Adrenal gland (tissue), 12 donors: ENCODE data around the gene ZMYM2. TPM values are rescaled to one million over a fixed set of nuclear protein-coding genes. Genes with fewer than 3 reads are reported as not detected.

ENCODE experiments used
- DNase-seq, 7 donors: peaks; one replicate each; pipeline ENCODE4 v3.0.0-alpha.2; 2019 to 2020
- H3K27ac ChIP-seq, 5 donors: fragments of 200-600 bp; sonication (generic) in 4 of 5; 1 replicate in 3 of 5; 2 replicates in 2 of 5; pipeline versions ENCODE4 v1.5.1 to v1.8.0; 2016 to 2020; ENCODE audit warnings: mild to moderate bottlenecking in 1 of 5
- H3K27me3 ChIP-seq: fragments of 200-600 bp; 2 replicates; pipeline ENCODE4 v1.8.0; 2021
- H3K36me3 ChIP-seq, 2 donors: fragments of 200-600 bp; replicated peaks in 1 of 2; 1 replicate in 1 of 2; 2 replicates in 1 of 2; pipeline versions ENCODE4 v1.5.1 to v1.8.0; 2018 to 2022
- H3K4me1 ChIP-seq, 2 donors: fragments of 200-600 bp; replicated peaks in 1 of 2; 1 replicate in 1 of 2; 2 replicates in 1 of 2; pipeline versions ENCODE4 v1.5.1 to v1.8.0; 2018 to 2021
- H3K4me3 ChIP-seq, 4 donors: fragments of 200-600 bp; sonication (generic) in 3 of 4; one replicate each; pipeline ENCODE4 v1.5.1; 2016 to 2018
- H3K9me3 ChIP-seq, 3 donors: fragments of 200-600 bp; sonication (generic) in 1 of 3; replicated peaks in 1 of 3; 1 replicate in 2 of 3; 2 replicates in 1 of 3; pipeline versions ENCODE4 v1.5.1 to v1.8.0; 2016 to 2021
- POLR2A ChIP-seq, 2 donors: fragments of 450-650 bp; IDR thresholded peaks; one replicate each; pipeline ENCODE4 v1.6.1; 2017; ENCODE audit warnings: antibody characterized with exemption in 2 of 2, mild to moderate bottlenecking in 2 of 2, moderate library complexity in 1 of 2
- WGBS, 4 donors: extraction: QIAGEN DNeasy Blood & Tissue Kit in 2 of 4; methylation state at CpG; one replicate each; pipeline versions ENCODE4 v1.1.5 to v1.1.7; 2013 to 2017; 5-methylcytosine and 5-hydroxymethylcytosine counted together
- intact Hi-C, 2 donors: fragments of 100-400 bp; cut with DNase I; formaldehyde crosslinking; loops; one replicate each; pipeline versions ENCODE4 v1.14.1 to v1.15.0; 2022 to 2023
- polyA plus RNA-seq, 3 donors: library from polyadenylated mRNA; stranded (reverse); fragments of 200-250 nt in 2 of 3; fragments of 350-450 nt in 1 of 3; fragmentation: Illumina TruSeq in 1 of 3; extraction: RNeasy Lipid Tissue Mini Kit (QIAGEN cat#74804) in 1 of 3; gene quantifications; one replicate each; pipeline ENCODE4 v1.2.3, GENCODE V29; 2013 to 2014
- total RNA-seq, 9 donors: library from RNA; depleted of rRNA in 4 of 9; stranded (reverse); fragments of >200 nt in 4 of 9; fragments of 120-200 nt in 1 of 9; fragmentation: NEBNext Ultra II Directional in 1 of 9; extraction: Animal tissue kit (Norgen Biotek cat#: 25700) in 1 of 9; gene quantifications; one replicate each; pipeline versions ENCODE4 v1.1.0 to v1.2.4, GENCODE V29; 2013 to 2023
- TF ChIP-seq, protein P1 (sequence below), 6 experiments: fragments of 450-650 bp in 4 of 6; fragments of 200-600 bp in 2 of 6; sonication (generic) in 1 of 6; IDR thresholded peaks; 1 replicate in 5 of 6; 2 replicates in 1 of 6; pipeline versions ENCODE4 v1.5.1 to v1.8.0; 2016 to 2021; ENCODE audit warnings: antibody characterized with exemption in 6 of 6, mild to moderate bottlenecking in 2 of 6, moderate library complexity in 1 of 6
- donor health status: healthy with polysubstance abuse.
- donor health status: Bipolar disorder and iron deficiency.
- donor health status: DM: yes; HTN: yes; CAD: no.
- donor health status: DM: no; HTN: no; CAD: no.
- donor health status: DM: no; HTN: no; CAD: no.
- donor health status: DM: yes; HTN: yes; CAD: no.

ZMYM2 gene
- total and polyA plus RNA-seq, 12 donors: 28.0 to 125 (median 73.8) TPM

GRCh38 chr13:20137875-20138274 lies 179.3 kb downstream of the ZMYM2 start:
- DNase-seq: no peak
- 64 to 75% (median 69%) methylated on average over 2 of the region's 2 CpGs for WGBS, 4 donors

GRCh38 chr13:20140487-20140886 lies 182.0 kb downstream of the ZMYM2 start:
- H3K9me3 ChIP-seq: no peaks in the 10 kb centered on the region
- H3K4me1 ChIP-seq: no peaks in the 10 kb centered on the region
- 69 to 81% (median 76%) methylated on average over 4 of the region's 4 CpGs for WGBS, 4 donors
- H3K4me3 ChIP-seq: no peak overlapping the region
- H3K27ac ChIP-seq: no peak overlapping the region
- peaks cover 84% of the 10 kb centered on the region for H3K27me3 ChIP-seq
- DNase-seq: no peak
- no peaks in the 10 kb centered on the region for H3K36me3 ChIP-seq
- TF ChIP-seq POLR2A (IDR thresholded peaks at IDR 0.05): no peak
- TF ChIP-seq, protein P1, sequence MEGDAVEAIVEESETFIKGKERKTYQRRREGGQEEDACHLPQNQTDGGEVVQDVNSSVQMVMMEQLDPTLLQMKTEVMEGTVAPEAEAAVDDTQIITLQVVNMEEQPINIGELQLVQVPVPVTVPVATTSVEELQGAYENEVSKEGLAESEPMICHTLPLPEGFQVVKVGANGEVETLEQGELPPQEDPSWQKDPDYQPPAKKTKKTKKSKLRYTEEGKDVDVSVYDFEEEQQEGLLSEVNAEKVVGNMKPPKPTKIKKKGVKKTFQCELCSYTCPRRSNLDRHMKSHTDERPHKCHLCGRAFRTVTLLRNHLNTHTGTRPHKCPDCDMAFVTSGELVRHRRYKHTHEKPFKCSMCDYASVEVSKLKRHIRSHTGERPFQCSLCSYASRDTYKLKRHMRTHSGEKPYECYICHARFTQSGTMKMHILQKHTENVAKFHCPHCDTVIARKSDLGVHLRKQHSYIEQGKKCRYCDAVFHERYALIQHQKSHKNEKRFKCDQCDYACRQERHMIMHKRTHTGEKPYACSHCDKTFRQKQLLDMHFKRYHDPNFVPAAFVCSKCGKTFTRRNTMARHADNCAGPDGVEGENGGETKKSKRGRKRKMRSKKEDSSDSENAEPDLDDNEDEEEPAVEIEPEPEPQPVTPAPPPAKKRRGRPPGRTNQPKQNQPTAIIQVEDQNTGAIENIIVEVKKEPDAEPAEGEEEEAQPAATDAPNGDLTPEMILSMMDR (IDR thresholded peaks at IDR 0.05): no peak
- intact Hi-C loops: no loop called here

More at GRCh38 chr13:20137875-20138274, 179.3 kb downstream of the ZMYM2 start:
- intact Hi-C loops: no loop called here
- no peak overlapping the region for H3K4me3 ChIP-seq
- TF ChIP-seq POLR2A (IDR thresholded peaks at IDR 0.05): no peak
- TF ChIP-seq, protein P1 (IDR thresholded peaks at IDR 0.05): no peak
- no peaks in the 10 kb centered on the region for H3K4me1 ChIP-seq
- no peaks in the 10 kb centered on the region for H3K36me3 ChIP-seq
- H3K27ac ChIP-seq: no peak overlapping the region
- H3K27me3 ChIP-seq: peaks cover 77% of the 10 kb centered on the region
- H3K9me3 ChIP-seq: no peaks in the 10 kb centered on the region

Other genes starting within 250 kb of the ZMYM2 start
- 10 to 100 TPM; 36.9 to 79.5 (median 44.6) TPM for gene PSPC1, start 175.8 kb upstream of the ZMYM2 start, total RNA-seq
- gene PSPC1, start 175.8 kb upstream of the ZMYM2 start, polyA plus RNA-seq: 10 to 100 TPM; 48.4 to 57.1 (median 53.7) TPM
- 10 to 100 TPM in 7 of 9 donors, 1 to 10 TPM in 2; 6.9 to 24.7 (median 13.1) TPM for gene ZMYM5, start 95.1 kb upstream of the ZMYM2 start, total RNA-seq
- gene ZMYM5, start 95.1 kb upstream of the ZMYM2 start, polyA plus RNA-seq: 10 to 100 TPM; 11.7 to 16.9 (median 13.6) TPM
- gene GJA3, start 202.3 kb downstream of the ZMYM2 start, total RNA-seq: not detected
- under 1 TPM in 1 of 3 donors, not detected in 2; under 0.01 TPM for gene GJA3, start 202.3 kb downstream of the ZMYM2 start, polyA plus RNA-seq
- under 1 TPM in 7 of 9 donors, not detected in 2; 0.24 to 0.80 (median 0.28) TPM for gene GJB2, start 234.2 kb downstream of the ZMYM2 start, total RNA-seq
- gene GJB2, start 234.2 kb downstream of the ZMYM2 start, polyA plus RNA-seq: under 1 TPM; 0.24 to 0.88 (median 0.31) TPM